NCI-H1436 treated with DMSO at 0.1 percent for 48 hours (cell line): ENCODE measurements around the gene MLN.
A peak's percentile ranks its signal among the peaks of the same experiment; 100 is the strongest.

Experiments
- DNase-seq: peaks from one replicate; lab custom pipeline; 2025; lab: John Stamatoyannopoulos, UW

Gene MLN, protein sequence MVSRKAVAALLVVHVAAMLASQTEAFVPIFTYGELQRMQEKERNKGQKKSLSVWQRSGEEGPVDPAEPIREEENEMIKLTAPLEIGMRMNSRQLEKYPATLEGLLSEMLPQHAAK

DNA sequence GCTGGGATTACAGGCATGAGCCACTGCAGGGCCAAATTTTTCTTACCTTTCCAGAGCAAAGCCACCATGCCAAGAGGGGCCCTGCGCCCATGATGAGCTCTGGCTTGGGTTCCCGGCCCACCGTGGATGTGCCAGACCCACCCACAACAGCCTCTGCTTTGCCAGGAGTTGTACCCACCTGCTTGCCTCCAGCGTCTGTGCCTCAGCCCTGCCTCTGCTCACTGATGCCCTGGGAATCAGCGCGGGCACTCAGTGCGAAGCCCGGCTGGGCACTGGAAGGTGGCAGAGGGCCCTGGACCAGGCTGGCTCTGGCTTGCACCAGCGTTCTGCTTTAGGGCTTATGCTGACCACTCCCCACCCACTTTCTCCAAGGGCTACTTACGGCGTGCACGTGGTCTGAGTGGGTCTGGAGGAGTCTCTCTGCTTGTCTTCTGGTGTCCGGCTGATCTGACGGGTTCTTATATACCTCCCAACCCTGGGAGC is at the start of gene MLN:
TSS of gene MLN (minus strand) at position 433 of the 483 bp plus-strand sequence. CDS start 2,840 bp downstream, outside the sequence.
- DNase-seq: no peak

DNA sequence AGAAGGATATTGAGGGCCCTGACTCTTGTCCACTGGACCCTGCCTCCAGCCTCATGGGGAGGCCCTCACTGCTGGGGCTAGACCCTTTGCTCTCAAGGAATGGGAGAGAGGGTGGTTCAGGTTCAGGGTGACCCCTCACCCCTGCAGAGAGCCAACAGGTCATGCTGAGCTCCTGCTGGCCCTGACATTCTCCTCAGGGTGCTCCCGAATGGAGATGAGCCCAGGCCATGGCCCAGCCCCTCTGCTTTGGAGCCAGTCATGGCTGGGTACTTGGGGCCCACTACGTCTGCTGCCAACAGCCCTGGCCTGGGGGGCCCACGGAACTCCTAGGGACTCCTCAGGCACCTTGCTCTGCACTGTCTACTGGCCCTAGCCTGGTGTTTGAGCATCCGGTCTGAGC is 49.2 kb upstream of the MLN start:
- DNase-seq: no peak

- DNase-seq: no peak
These were observed 48.2 kb upstream of the MLN start for GRCh38 chr6:33851959-33852358.

DNA sequence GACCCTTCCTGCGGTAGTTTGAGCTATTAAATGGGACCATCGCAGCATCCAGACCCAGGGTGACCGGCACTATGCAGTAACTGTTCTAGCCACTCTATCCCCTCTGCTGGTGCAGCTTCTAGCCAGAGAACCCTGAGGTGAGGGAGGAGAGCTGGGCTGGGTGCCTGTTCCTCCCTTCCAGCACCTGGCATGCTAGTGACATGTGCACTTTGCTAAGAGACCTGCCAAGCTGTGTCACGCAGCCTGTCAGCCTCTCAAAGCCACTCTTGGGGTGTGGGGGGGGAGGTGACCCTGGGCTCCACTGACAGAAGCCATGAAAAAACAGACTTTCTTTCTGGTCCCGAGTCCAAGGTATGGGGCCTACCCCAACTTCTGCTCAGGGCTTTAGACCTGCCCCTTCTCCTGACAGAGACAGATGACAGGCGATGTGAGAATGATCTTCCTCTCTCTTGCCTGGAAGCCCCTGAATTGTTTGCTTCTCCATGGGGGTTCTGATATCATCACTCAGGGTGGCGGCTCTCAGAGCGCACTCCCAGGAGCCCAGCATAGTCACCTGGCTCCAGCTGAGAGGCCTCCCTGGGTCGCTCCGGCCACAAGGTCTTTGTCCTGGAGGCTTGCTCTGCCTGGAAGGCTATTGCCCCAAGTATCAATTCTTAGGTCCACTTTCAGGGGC is 47.2 kb upstream of the MLN start:
- DNase-seq: no peak

- no peak for DNase-seq
These were observed 46.5 kb upstream of the MLN start for GRCh38 chr6:33850296-33850695.

DNA sequence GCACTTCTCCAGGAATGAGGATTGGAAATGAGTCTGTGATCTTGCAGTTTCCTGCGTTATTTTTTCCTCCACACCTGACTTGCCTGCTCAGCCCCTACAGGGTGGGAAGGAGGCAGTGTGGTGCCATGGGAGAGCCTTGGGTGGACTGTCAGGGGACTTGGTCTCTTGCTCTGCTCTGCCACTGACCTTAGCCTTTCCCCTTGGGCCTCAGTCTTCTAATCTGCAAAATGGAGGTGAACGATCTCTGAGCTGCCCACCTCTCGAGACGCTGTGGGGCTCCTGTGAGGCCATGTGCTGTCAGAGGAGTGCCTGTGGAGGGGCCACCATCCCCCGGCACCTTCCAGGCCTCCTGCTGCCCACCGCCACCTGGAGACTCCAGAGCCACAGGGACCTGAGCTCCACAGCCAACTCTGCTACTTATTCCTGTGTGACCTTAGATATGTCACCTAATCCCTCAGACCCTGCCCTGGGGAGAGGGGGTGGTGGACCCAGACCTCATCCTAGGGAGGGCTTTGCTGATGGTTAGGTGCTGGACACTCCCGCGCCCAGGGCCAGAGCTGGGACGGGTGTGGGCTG is 45.8 kb upstream of the MLN start:
- DNase-seq: no peak

- DNase-seq: no peak
These were observed 44.7 kb upstream of the MLN start for GRCh38 chr6:33848484-33848883.

DNA sequence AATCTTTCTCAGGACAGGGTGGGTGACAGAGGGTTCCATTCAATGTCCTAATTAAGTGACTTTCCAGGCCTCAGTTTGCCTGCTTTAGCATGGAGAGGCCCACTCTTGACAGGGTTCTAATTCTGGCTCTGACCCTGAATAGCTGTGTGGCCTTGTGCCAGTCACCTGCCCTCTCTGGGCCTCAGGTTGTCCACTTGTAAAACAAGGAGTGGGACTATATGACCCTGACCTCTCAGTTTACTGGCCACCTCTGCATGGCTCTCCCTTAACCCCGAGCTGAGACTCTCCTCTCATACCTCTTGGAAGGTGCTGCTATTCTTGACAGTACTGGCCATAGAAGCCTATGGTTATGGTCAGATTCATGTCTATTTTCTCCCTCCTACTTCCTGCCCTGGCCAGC is 44.1 kb upstream of the MLN start:
- no peak for DNase-seq

GRCh38 chr6:33847078-33847477 is 43.3 kb upstream of the MLN start:
- DNase-seq: no peak

DNA sequence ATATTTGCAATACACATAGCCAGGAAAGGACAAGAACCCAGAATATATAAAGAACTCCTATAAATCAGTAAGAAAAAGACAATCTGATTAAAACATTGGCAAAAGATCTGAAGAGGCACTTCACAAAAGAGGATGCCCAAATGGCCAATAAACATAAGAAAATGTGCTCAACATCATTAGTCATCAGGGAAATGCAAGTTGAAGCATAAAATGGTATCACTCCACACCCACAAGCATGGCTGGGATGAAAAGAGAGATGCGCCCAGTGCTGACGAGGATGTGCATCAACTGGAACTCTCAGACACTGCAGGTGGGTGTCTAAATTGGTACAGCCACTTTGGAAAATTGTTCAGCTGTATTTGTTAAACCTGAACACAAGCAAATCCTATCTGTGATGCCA is 42.4 kb upstream of the MLN start:
- no peak for DNase-seq

DNA sequence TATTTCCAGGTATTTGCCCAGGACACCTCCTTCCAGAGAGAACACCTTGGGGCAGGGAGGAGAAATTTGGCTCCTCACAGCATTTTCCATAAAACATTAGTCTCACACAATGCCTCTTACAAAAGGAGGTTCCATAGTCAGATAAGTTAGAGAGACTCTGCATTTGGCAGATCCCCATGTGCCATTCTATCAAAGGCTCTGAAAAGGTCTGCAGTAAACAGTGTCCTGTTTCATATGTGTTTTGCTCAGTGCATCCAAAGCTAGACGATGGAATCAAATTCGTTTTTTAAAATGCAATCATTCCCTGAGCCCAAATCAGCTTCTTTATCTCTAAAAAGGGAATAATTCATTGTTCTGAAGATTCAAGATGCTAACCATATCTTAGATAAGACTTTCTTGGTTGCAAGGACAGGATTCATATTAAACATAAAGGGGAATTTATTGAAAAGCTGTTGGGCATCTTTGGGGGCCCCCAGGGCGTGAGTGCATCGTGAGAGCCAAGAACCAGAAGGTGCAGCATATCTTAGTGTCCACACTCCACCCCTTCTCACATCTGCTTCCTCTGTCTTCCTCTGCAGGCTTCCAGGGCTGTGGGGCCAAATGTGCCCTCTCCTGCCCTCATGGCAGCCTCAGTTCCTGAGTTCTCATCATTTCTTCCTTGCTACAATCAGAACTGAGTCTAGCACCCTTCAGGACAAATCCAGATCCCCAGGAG is 41.4 kb upstream of the MLN start:
- DNase-seq: no peak

GRCh38 chr6:33843131-33844121 is 39.6 kb upstream of the MLN start:
- DNase-seq: no peak

GRCh38 chr6:33841868-33842267 is 38.1 kb upstream of the MLN start:
- no peak for DNase-seq

DNA sequence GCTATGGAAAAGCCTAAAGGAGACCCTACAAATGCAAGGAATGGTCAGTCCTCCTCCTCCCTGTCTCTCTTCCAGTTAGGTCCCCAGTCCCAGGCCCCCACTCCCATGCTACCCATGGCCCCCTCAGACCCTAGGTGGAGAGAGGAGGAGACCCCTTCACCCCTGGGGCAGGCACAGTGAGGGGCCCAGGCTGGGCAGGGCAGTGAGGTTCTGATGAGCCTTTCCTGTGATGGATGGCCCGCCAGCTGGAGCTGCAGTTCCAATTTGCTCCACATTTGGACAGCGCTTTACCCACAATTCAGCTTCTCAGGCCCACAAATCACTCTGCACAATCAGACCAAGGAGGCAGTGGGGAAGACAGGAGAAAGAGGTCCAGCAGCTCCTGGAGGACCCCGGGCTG is 37.3 kb upstream of the MLN start:
- DNase-seq: no peak

DNA sequence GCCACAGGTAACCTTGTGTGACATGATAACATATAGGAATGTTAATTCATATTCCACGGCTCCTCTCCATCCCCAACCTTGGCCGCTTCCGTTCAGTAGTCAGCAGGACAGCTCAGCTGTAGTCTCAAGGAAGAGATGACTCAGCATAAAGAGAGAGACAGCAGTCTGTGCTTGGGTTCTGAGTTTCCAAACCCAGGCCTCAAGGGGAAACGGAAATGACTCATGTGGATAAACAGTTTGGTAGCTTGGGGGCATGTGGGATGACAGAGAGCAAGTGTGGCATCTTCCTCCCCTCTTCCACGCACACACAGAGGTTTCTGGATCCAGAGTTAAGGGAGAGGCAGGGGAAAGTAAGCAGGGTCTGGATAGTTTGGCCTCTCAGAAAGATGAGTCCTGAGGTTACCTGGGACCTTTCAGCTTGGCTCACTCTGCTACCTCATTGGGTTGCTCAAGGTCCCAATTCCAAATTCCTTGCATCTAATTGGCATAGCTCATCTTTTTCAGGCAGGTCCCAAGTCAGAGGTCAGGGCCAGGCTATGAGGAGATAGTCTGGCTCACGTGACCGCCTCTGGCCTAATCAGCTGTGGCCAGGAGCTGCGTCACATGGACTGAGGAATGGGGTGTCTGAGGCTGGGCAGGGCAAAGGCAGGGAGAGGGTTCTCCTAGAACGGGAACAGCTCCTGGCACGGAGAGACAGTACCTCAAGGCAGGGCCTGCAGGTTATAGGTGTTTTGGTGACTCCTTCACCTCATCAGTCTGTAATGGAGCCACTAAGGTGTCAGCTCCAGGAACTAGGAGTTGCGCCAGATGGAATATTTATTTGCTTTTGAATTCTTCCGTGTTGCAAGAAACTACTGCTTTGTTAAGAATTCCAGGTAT is 36.5 kb upstream of the MLN start:
- DNase-seq: peak; percentile 21

DNA sequence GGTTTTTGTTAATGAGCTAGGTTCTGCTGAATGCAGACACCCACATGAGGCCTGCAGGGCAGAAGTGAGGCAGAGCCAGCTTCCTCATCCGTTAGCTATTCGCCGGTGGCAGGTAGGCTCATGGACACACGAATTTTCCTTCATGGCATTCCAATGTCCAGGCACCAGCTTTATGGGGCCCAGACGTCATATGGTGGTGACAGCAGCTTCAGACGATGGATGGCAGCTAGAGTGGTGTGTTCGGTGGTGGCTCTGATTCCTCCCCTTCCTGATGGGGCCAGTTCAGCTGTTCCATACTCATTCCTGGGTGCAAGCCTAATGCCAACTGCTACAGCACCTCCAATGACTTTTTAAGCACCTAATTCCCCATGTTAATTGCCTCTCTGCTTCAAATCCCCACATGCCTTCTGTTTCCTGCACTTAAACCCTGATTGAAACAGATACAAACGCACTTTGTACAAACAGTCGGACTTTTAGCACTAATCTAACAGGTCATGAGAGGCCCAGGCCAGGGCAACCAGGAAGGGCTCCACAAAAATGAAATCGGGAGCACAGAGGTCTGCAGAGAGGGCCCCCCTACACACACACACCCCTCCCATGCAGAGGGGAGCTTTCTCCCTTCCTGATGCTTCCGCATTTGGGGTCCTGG is 35.7 kb upstream of the MLN start:
- DNase-seq: no peak

DNA sequence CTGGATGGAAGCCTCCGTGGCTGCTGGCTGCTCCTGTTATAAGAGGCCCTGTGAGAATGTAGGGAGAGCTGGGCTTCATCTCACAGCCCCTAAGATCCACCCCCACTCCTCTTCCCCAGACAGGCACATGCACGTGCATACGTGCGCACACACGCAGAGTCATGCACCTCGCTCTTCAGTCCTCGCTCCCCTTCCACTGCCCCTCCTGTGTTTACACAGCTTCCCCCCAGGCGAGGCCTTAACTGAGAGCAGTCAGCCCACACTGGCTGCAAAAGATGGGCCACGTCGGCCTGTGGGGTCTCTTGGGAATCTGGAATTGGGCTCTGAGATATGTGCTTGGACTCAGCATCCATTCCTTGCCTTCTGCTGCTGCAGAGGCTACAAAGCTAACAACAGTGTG is 35.2 kb upstream of the MLN start:
- no peak for DNase-seq

DNA sequence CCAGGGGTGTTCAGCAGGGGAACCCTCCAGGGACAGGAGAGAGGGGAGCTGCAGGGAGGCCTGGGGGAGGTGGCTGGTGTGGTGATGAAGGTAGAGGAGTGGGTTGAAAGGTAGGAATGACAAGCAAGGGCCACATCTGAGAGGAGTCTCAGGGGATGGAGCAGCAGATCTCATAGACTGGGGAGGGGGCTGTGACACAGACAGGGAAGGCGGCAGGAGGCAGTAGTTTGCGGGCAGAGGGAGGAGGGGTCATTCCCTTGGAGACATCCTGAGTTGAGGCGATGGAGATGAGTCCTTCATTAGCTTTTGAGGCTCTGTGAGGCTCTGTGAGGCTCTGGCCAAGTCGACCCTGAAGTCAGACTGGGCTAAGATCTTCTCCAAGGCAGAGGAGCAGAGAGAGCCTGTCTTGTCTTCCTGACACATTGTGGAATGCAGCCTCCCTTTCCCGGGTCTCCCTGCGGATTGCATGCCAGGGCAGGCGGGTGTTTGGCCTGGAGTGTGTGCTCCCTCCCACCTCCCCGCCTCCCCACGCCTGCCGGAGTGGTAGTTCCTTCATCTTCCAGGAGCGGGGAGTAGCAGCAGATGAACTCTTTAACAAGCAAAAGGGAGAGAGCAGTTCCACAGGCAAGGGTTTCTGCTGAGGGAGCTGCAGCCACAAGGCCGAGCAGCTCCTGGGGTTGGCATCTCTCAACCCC is 34.3 kb upstream of the MLN start:
- no peak for DNase-seq

DNA sequence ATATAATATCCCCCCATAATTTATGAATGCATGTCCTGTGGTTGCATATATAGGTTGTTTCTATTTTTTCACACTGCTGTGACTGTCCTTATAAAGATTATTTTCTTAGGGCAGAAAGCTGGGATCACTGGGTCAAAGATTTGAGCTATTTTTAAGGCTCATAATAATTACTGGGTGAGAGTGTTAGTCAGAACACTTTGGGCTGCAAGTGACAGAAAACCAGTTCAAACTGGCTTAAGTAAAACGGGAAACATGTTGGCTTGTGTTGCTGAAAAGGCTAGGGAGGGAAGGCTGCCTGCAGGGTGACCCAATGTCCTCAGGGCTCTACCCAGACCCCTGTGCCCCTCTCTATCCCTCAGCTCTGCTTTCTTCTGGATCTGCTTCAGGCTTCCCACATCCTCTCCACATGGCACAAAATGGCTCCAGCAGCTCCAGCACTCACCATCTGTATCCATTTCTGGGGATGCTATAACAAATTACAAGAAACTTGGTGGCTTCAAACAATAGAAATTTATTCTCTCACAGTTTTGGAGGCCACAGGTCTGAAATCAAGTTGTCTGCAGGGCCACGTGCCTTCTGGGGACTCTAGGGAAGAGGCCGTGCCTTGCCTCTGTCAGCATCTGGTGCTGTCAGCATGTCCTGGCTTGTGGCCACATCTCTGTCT is 33.1 kb upstream of the MLN start:
- DNase-seq: no peak
